K562 (cell line): Measurements from ENCODE around the gene SEMA5A. TPM values are rescaled to one million over a fixed set of nuclear protein-coding genes. Genes with fewer than 3 reads are reported as not detected.

Experiments used
- ATAC-seq: fragments of 200-7000 bp; cut with Tn5 transposase; 3 replicates; pipeline ENCODE4 v1.9.1; 2020; ENCODE audit warnings: moderate library complexity
- BruUV-seq: library from RNA; stranded (reverse); fragments of 400-500 nt; replicated peaks from 2 replicates; lab custom pipeline; 2021; lab: Mats Ljungman, UMichigan
- CTCF ChIA-PET: fragments of 300-600 bp; formaldehyde crosslinking; extraction: SDS; loops from one replicate; lab custom pipeline; 2021; ENCODE audit warnings: low intra/inter-chr PET ratio; lab: Yijun Ruan, JAX
- POLR2A ChIA-PET: fragments of 300-600, 350-650 bp; sonication (Branson Sonifier 250); formaldehyde crosslinking; extraction: SDS; loops from one replicate; lab custom pipeline; 2021; ENCODE audit warnings: antibody characterized with exemption, inconsistent platforms; lab: Yijun Ruan, JAX
- DNase-seq, 4 experiments: peaks; one replicate each; pipeline versions ENCODE4 v3.0.0 to v3.0.0-alpha.2; 2011 to 2018; ENCODE audit warnings: low spot score in 3 of 4, mixed read lengths in 3 of 4; ENCODE audit errors: extremely low read depth in 1 of 4
- FAIRE-seq: peaks from 2 replicates; lab custom pipeline; 2011; peaks lifted over from hg19 to GRCh38; lab: Jason Lieb, UNC
- H2AFZ ChIP-seq: 2 replicates; pipeline ENCODE4 v1.6.0; 2011; ENCODE audit warnings: low read depth, low read length, control low read depth, inconsistent platforms
- H3K27ac ChIP-seq: fragments of 200-600 bp; 3 replicates; pipeline ENCODE4 v1.8.0; 2011; ENCODE audit warnings: low read depth, mild to moderate bottlenecking, control low read depth, inconsistent platforms, low read length, moderate library complexity, mixed read lengths; ENCODE audit errors: extremely low read depth
- H3K27me3 ChIP-seq, 2 experiments: fragments of 300-600 bp in 1 of 2; 2 replicates in 1 of 2; 3 replicates in 1 of 2; pipeline versions ENCODE4 v1.6.0 to v1.8.0; 2011; ENCODE audit warnings: inconsistent platforms in 2 of 2, low read length in 2 of 2, mild to moderate bottlenecking in 1 of 2, mixed read lengths in 1 of 2, moderate library complexity in 1 of 2; ENCODE audit not compliant: control insufficient read depth in 2 of 2, insufficient read depth in 2 of 2
- H3K36me3 ChIP-seq: fragments of 300-600 bp; 3 replicates; pipeline ENCODE4 v1.8.0; 2011; ENCODE audit warnings: mild to moderate bottlenecking, low read length, inconsistent platforms; ENCODE audit not compliant: control insufficient read depth, insufficient read depth
- H3K4me1 ChIP-seq, 2 experiments: fragments of 200-600 bp in 1 of 2; replicated peaks in 1 of 2; 2 replicates in 1 of 2; 3 replicates in 1 of 2; pipeline versions ENCODE4 v1.5.1 to v1.8.0; 2011; ENCODE audit warnings: inconsistent platforms in 2 of 2, low read length in 2 of 2, mild to moderate bottlenecking in 1 of 2, mixed read lengths in 1 of 2, moderate library complexity in 1 of 2; ENCODE audit not compliant: control insufficient read depth in 2 of 2, insufficient read depth in 2 of 2
- H3K4me2 ChIP-seq: 2 replicates; pipeline ENCODE4 v1.6.1; 2011; ENCODE audit warnings: low read length, control low read depth, inconsistent platforms, mixed read lengths; ENCODE audit not compliant: insufficient read depth
- H3K4me3 ChIP-seq: fragments of 200-600 bp; sonication (generic), shearing (Covaris generic); 2 replicates; pipeline ENCODE4 v1.5.1; 2016; ENCODE audit warnings: control low read depth, inconsistent platforms
- H3K79me2 ChIP-seq: fragments of 200-600 bp; 3 replicates; pipeline ENCODE4 v1.8.0; 2011; ENCODE audit warnings: low read length, inconsistent platforms; ENCODE audit not compliant: control insufficient read depth, insufficient read depth
- H3K9ac ChIP-seq, 2 experiments: 2 replicates each; pipeline versions ENCODE4 v1.6.0 to v1.6.1; 2011; ENCODE audit warnings: low read depth in 2 of 2, low read length in 2 of 2, control low read depth in 1 of 2, inconsistent platforms in 1 of 2, mild to moderate bottlenecking in 1 of 2, mixed read lengths in 1 of 2; ENCODE audit not compliant: insufficient read depth in 1 of 2
- H3K9me1 ChIP-seq: one replicate; pipeline ENCODE4 v1.6.0; 2011; ENCODE audit warnings: inconsistent platforms, mild to moderate bottlenecking, low read length, moderate library complexity; ENCODE audit not compliant: control insufficient read depth, insufficient read depth
- H3K9me3 ChIP-seq: replicated peaks from 2 replicates; pipeline ENCODE4 v1.5.1; 2011; ENCODE audit warnings: low read depth, low read length, inconsistent platforms; ENCODE audit not compliant: control insufficient read depth, insufficient read depth
- H4K20me1 ChIP-seq: replicated peaks from 2 replicates; pipeline ENCODE4 v1.6.1; 2011; ENCODE audit warnings: low read length, inconsistent platforms, mixed read lengths; ENCODE audit not compliant: control insufficient read depth, insufficient read depth
- CREM ChIP-seq: IDR thresholded peaks from 2 replicates; pipeline ENCODE4 v1.6.1; 2014; ENCODE audit warnings: antibody characterized with exemption, low read depth
- E2F3 ChIP-seq: fragments of 250-450 bp; sonication (Bioruptor Pico); IDR thresholded peaks from 2 replicates; pipeline ENCODE4 v1.4.0; 2020; ENCODE audit warnings: mild to moderate bottlenecking
- EZH2 ChIP-seq: IDR thresholded peaks from 2 replicates; pipeline ENCODE4 v1.6.1; 2012; ENCODE audit warnings: low read depth, mild to moderate bottlenecking, inconsistent platforms, low read length, borderline replicate concordance
- FOXK1 ChIP-seq: sonication (generic); formaldehyde crosslinking; IDR thresholded peaks from 2 replicates; pipeline ENCODE4 v1.8.0; 2022; ENCODE audit warnings: missing genetic modification reagents, mild to moderate bottlenecking, borderline replicate concordance
- JUN ChIP-seq, 2 experiments: sonication (generic) in 1 of 2; formaldehyde crosslinking in 1 of 2; IDR thresholded peaks; 2 replicates each; pipeline versions ENCODE4 v1.6.1 to v1.8.0; 2012 to 2022; ENCODE audit warnings: borderline replicate concordance in 2 of 2, mild to moderate bottlenecking in 2 of 2, improper control_type of control experiment in 1 of 2, low read depth in 1 of 2, low read length in 1 of 2, missing genetic modification reagents in 1 of 2
- JUND ChIP-seq, 2 experiments: IDR thresholded peaks; 2 replicates in 1 of 2; 3 replicates in 1 of 2; pipeline ENCODE4 v1.6.1; 2011; ENCODE audit warnings: borderline replicate concordance in 2 of 2, low read depth in 2 of 2, low read length in 2 of 2, improper control_type of control experiment in 1 of 2, missing biosample characterization in 1 of 2, missing genetic modification characterization in 1 of 2, missing genetic modification reagents in 1 of 2
- NFRKB ChIP-seq: fragments of 450-650 bp; IDR thresholded peaks from 2 replicates; pipeline ENCODE4 v1.6.1; 2016; ENCODE audit warnings: low read depth
- NFXL1 ChIP-seq: fragments of 450-650 bp; formaldehyde crosslinking; IDR thresholded peaks from 2 replicates; pipeline ENCODE4 v1.4.0; 2021; ENCODE audit warnings: mild to moderate bottlenecking
- RBFOX2 ChIP-seq: fragments of 200-400 bp; formaldehyde crosslinking; IDR thresholded peaks from 2 replicates; pipeline ENCODE4 v1.6.1; 2017; ENCODE audit warnings: low read depth, mild to moderate bottlenecking, low read length, moderate library complexity
- RBM17 ChIP-seq: fragments of 200-400 bp; formaldehyde crosslinking; IDR thresholded peaks from 2 replicates; pipeline ENCODE4 v1.6.1; 2017; ENCODE audit warnings: low read depth, mild to moderate bottlenecking, low read length, borderline replicate concordance
- RBM25 ChIP-seq: fragments of 200-400 bp; formaldehyde crosslinking; IDR thresholded peaks from 2 replicates; pipeline ENCODE4 v1.6.1; 2018; ENCODE audit warnings: low read length, low read depth, moderate library complexity; ENCODE audit not compliant: severe bottlenecking
- SRSF7 ChIP-seq: fragments of 200-400 bp; formaldehyde crosslinking; optimal IDR thresholded peaks from 2 replicates; pipeline ENCODE3; 2017; ENCODE audit warnings: mild to moderate bottlenecking, low read depth, low read length
- TAF9B ChIP-seq: fragments of 450-650 bp; IDR thresholded peaks from 2 replicates; pipeline ENCODE4 v1.6.1; 2018; ENCODE audit warnings: mild to moderate bottlenecking; ENCODE audit not compliant: partially characterized antibody
- TCF7 ChIP-seq: sonication (generic); IDR thresholded peaks from 2 replicates; pipeline ENCODE4 v1.6.1; 2016; ENCODE audit warnings: antibody characterized with exemption, borderline replicate concordance
- THAP12 ChIP-seq: fragments of 250-450 bp; sonication (Bioruptor Pico); IDR thresholded peaks from 2 replicates; pipeline ENCODE4 v1.9.0; 2021; ENCODE audit warnings: mild to moderate bottlenecking, inconsistent platforms
- ZC3H4 ChIP-seq: sonication (generic); formaldehyde crosslinking; IDR thresholded peaks from 2 replicates; pipeline ENCODE4 v1.9.0; 2021; ENCODE audit warnings: missing genetic modification reagents, borderline replicate concordance
- ZNF184 ChIP-seq: sonication (generic); formaldehyde crosslinking; IDR thresholded peaks from 2 replicates; pipeline ENCODE4 v1.5.0; 2020; ENCODE audit warnings: missing genetic modification reagents
- ZNF24 ChIP-seq: fragments of 450-650 bp; IDR thresholded peaks from 2 replicates; pipeline ENCODE4 v1.6.1; 2016
- ZNF311 ChIP-seq: fragments of 250-450 bp; sonication (Bioruptor Pico); IDR thresholded peaks from 2 replicates; pipeline ENCODE4 v1.4.0; 2020; ENCODE audit warnings: mild to moderate bottlenecking, moderate library complexity
- ZSCAN32 ChIP-seq: fragments of 450-650 bp; formaldehyde crosslinking; IDR thresholded peaks from 2 replicates; pipeline ENCODE4 v1.4.0; 2020; ENCODE audit warnings: mild to moderate bottlenecking, moderate library complexity
- WGBS: fragments of 100-300 bp; shearing (Covaris generic); methylation state at CpG from one replicate; pipeline ENCODE4 v1.1.6; 2016; ENCODE audit warnings: low coverage, mixed read lengths; ENCODE audit not compliant: insufficient coverage; ENCODE audit errors: missing lambda C conversion rate; 5-methylcytosine and 5-hydroxymethylcytosine counted together
- in situ Hi-C: fragments of 300-500 bp; cut with MboI; formaldehyde crosslinking; loops from 4 replicates; pipeline ENCODE4 v1.15.0; 2018; ENCODE audit warnings: inconsistent platforms, mixed read lengths
- intact Hi-C: fragments of 100-400 bp; cut with micrococcal nuclease; formaldehyde crosslinking; loops from 2 replicates; pipeline ENCODE4 v1.14.2; 2022
- polyA plus RNA-seq, 8 experiments: library from polyadenylated mRNA; depleted of rRNA in 4 of 8; stranded (reverse) in 5 of 8; unstranded in 3 of 8; fragments of >200 nt; fragmentation: Nextera tagmentation in 2 of 8; fragmentation: Illumina TruSeq in 1 of 8; extraction: Ambion mirVana in 2 of 8; extraction: Trizol in 1 of 8; gene quantifications; 2 replicates each; pipeline versions ENCODE4 v1.2.1 to v1.2.3, GENCODE V29; 2011 to 2014; ENCODE audit warnings: inconsistent platforms in 1 of 8, missing spikeins in 1 of 8
- total RNA-seq, 7 experiments: library from RNA; depleted of rRNA in 6 of 7; stranded (reverse); fragments of >200 nt in 6 of 7; fragmentation: Illumina TruSeq in 2 of 7; extraction: Trizol in 2 of 7; gene quantifications; 2 replicates each; pipeline versions ENCODE4 v1.2.1 to v1.2.3, GENCODE V29; 2011 to 2021; ENCODE audit warnings: low replicate concordance in 1 of 7

Gene SEMA5A
- total and polyA plus RNA-seq, 9 of the 15 experiments (the other 6 are each of a cell fraction or from before 2014, with no cell fraction given) = 0.02 TPM; not detected in 8

- WGBS = 4% methylated on average over 2 of the region's 2 CpGs
- no peaks in the 10 kb centered on the region for H3K9me1 ChIP-seq
- H3K27ac ChIP-seq = no peak overlapping the region
- DNase-seq (no peak), FAIRE-seq (no peak), ATAC-seq (no peak)
- H3K27me3 ChIP-seq = no peaks in the 10 kb centered on the region
- TF ChIP-seq RBFOX2 (no peak), NFRKB (no peak), RBM25 (no peak), TCF7 (no peak), JUN (IDR thresholded peaks at IDR 0.05; ENCODE audit: borderline replicate concordance, low read depth, low read length) (no peak), JUN (CRISPR knock-in tag; IDR thresholded peaks at IDR 0.05; ENCODE audit: borderline replicate concordance) (no peak), FOXK1 (CRISPR knock-in tag) (no peak), THAP12 (no peak), ZC3H4 (no peak), CREM (no peak), JUND (IDR thresholded peaks at IDR 0.05; ENCODE audit: borderline replicate concordance, low read depth, low read length) (no peak), JUND (tag; IDR thresholded peaks at IDR 0.05; ENCODE audit: borderline replicate concordance, low read depth, low read length) (no peak), NFXL1 (CRISPR knock-in tag) (no peak), ZNF184 (CRISPR knock-in tag) (no peak), E2F3 (CRISPR knock-in tag) (no peak), SRSF7 (no peak), ZNF311 (no peak), RBM17 (no peak), EZH2 (no peak), ZSCAN32 (CRISPR knock-in tag) (no peak), ZNF24 (no peak), TAF9B (no peak)
- POLR2A ChIA-PET = no interaction called here
- H2AFZ ChIP-seq = no peak overlapping the region
- no peaks in the 10 kb centered on the region for H4K20me1 ChIP-seq
- H3K9me3 ChIP-seq = no peaks in the 10 kb centered on the region
- H3K4me2 ChIP-seq = no peak overlapping the region
- H3K36me3 ChIP-seq = no peaks in the 10 kb centered on the region
- CTCF ChIA-PET = no interaction called here
- no peak overlapping the region for H3K4me3 ChIP-seq
- intact Hi-C loops = no loop called here
- in situ Hi-C loops = no loop called here
- no peaks in the 10 kb centered on the region for H3K4me1 ChIP-seq
- BruUV-seq = no TSS peak
- H3K79me2 ChIP-seq = no peaks in the 10 kb centered on the region
- H3K9ac ChIP-seq = no peak overlapping the region
These were observed 40.6 kb downstream of the SEMA5A start for GRCh38 chr5:9505225-9505624.
